GM19238 (cell line): ENCODE results near the gene ADAMTS9.

Source experiments
- DNase-seq: peaks from one replicate; pipeline ENCODE4 v3.0.0; 2011; ENCODE audit warnings: low spot score; ENCODE audit not compliant: insufficient read length

ADAMTS9 gene

GRCh38 chr3:64619216-64619615, 68.6 kb downstream of the ADAMTS9 start:
- DNase-seq: no peak

- no peak for DNase-seq
These were observed 70.2 kb downstream of the ADAMTS9 start for GRCh38 chr3:64617610-64618009.

GRCh38 chr3:64616953-64617352, 70.8 kb downstream of the ADAMTS9 start:
- DNase-seq: no peak

- no peak for DNase-seq
These were observed 74.8 kb downstream of the ADAMTS9 start for GRCh38 chr3:64612916-64613526.

- no peak for DNase-seq
These were observed 75.5 kb downstream of the ADAMTS9 start for GRCh38 chr3:64612082-64612860.

GRCh38 chr3:64608741-64609140, 79.1 kb downstream of the ADAMTS9 start:
- no peak for DNase-seq

- DNase-seq: no peak
These were observed 80.7 kb downstream of the ADAMTS9 start for GRCh38 chr3:64607032-64607551.

- no peak for DNase-seq
These were observed 83.5 kb downstream of the ADAMTS9 start for GRCh38 chr3:64604313-64604712.

- DNase-seq: no peak
These were observed 86.0 kb downstream of the ADAMTS9 start for GRCh38 chr3:64601824-64602223.

GRCh38 chr3:64600246-64600950, 87.4 kb downstream of the ADAMTS9 start:
- DNase-seq: no peak

- no peak for DNase-seq
These were observed 88.1 kb downstream of the ADAMTS9 start for GRCh38 chr3:64599651-64600050.

GRCh38 chr3:64595253-64595694, 92.5 kb downstream of the ADAMTS9 start:
- no peak for DNase-seq

- no peak for DNase-seq
These were observed 93.7 kb downstream of the ADAMTS9 start for GRCh38 chr3:64594134-64594533.

GRCh38 chr3:64593350-64593749, 94.5 kb downstream of the ADAMTS9 start:
- no peak for DNase-seq

GRCh38 chr3:64591615-64592014, 96.2 kb downstream of the ADAMTS9 start:
- DNase-seq: no peak

GRCh38 chr3:64588380-64588779, 99.4 kb downstream of the ADAMTS9 start:
- DNase-seq: no peak

GRCh38 chr3:64586952-64587351, 100.8 kb downstream of the ADAMTS9 start:
- no peak for DNase-seq

GRCh38 chr3:64584179-64584578, 103.6 kb downstream of the ADAMTS9 start:
- DNase-seq: no peak

GRCh38 chr3:64578797-64579196, 109.0 kb downstream of the ADAMTS9 start:
- DNase-seq: no peak

- DNase-seq: no peak
These were observed 109.6 kb downstream of the ADAMTS9 start for GRCh38 chr3:64578062-64578770.

GRCh38 chr3:64576211-64576775, 111.5 kb downstream of the ADAMTS9 start:
- DNase-seq: no peak
